Measurements from ENCODE around the gene PPM1B.

- no peak for TF ChIP-seq FOXM1 (IDR thresholded peaks at IDR 0.05; ENCODE audit: borderline replicate concordance)
- TF ChIP-seq SP1 (IDR thresholded peaks at IDR 0.05) = no peak
- no peak for TF ChIP-seq BHLHE40 (IDR thresholded peaks at IDR 0.05; ENCODE audit: borderline replicate concordance)
- no peak for TF ChIP-seq CTBP1 (IDR thresholded peaks at IDR 0.05; ENCODE audit: borderline replicate concordance)
- TF ChIP-seq LEF1 (IDR thresholded peaks at IDR 0.05; ENCODE audit: borderline replicate concordance) = no peak
- no peak for TF ChIP-seq TARDBP (IDR thresholded peaks at IDR 0.05)
- TF ChIP-seq SUZ12 (IDR thresholded peaks at IDR 0.05) = no peak
- no peak for TF ChIP-seq FOXA1 (IDR thresholded peaks at IDR 0.05)
- TF ChIP-seq L3MBTL2 (conservative IDR thresholded peaks at IDR 0.05) = no peak
- TF ChIP-seq FOXK2 (IDR thresholded peaks at IDR 0.05) = no peak
- no peak for TF ChIP-seq HDGF (IDR thresholded peaks at IDR 0.05; ENCODE audit: borderline replicate concordance)
- no peak for TF ChIP-seq PKNOX1 (IDR thresholded peaks at IDR 0.05)
Measured at GRCh38 chr2:44205169-44205568, 36.5 kb downstream of the PPM1B start.
